ENCODE results near the gene LAMB4. TPM values are rescaled to one million over a fixed set of nuclear protein-coding genes. Genes with fewer than 3 reads are reported as not detected.

Gene LAMB4
- total and polyA plus RNA-seq, 2 of the 8 experiments (the other 6 are each of a cell fraction or from before 2014, with no cell fraction given): not detected

- Histone ChIP-seq H2BK20ac (ENCODE audit: low read length) (no peak overlapping the region), H3K14ac (ENCODE audit: insufficient read length) (no peak overlapping the region), H4K8ac (ENCODE audit: extremely low read depth, insufficient read depth, low read length) (no peak overlapping the region), H3K4me1 (replicated peaks in 1 of 4; ENCODE audit: control insufficient read depth in 3 of 4, insufficient read depth in 4 of 4, low read length in 3 of 4) (peaks cover 0 to 3% (median 0%) of the 10 kb centered on the region in 4 experiments; a peak in 1 of 7 replicates), H2AFZ (ENCODE audit: low read length) (no peak overlapping the region), H3K27ac (ENCODE audit: low read depth, low read length) (no peak overlapping the region), H3K23me2 (ENCODE audit: low read depth, low read length) (no peaks in the 10 kb centered on the region), H3K56ac (replicated peaks; ENCODE audit: insufficient read length, low read depth, low read length) (no peak overlapping the region), H2BK15ac (ENCODE audit: low read length) (no peak overlapping the region), H4K5ac (ENCODE audit: insufficient read length, low read depth, low read length) (no peak overlapping the region), H3K36me3 (ENCODE audit: control insufficient read depth in 2 of 4, insufficient read depth in 4 of 4, low read length in 3 of 4) (peaks cover 0 to 23% (median under 1%) of the 10 kb centered on the region in 4 experiments; a peak in 3 of 8 replicates), H2BK12ac (ENCODE audit: low read depth, low read length) (no peak overlapping the region), H3K27me3 (replicated peaks in 1 of 4; ENCODE audit: control insufficient read depth in 3 of 4, extremely low read depth in 1 of 4, insufficient read depth in 3 of 4, low read length in 3 of 4) (no peaks in the 10 kb centered on the region), H3K18ac (ENCODE audit: extremely low read depth, low read length) (no peak overlapping the region), H2BK5ac (ENCODE audit: low read depth, low read length) (no peak overlapping the region), H3K4me3 (ENCODE audit: extremely low read depth in 1 of 4, insufficient read depth in 2 of 4, low read depth in 3 of 4, low read length in 4 of 4) (no peak overlapping the region), H3K9ac (replicated peaks in 1 of 4; ENCODE audit: extremely low read depth in 1 of 4, low read depth in 3 of 4, low read length in 3 of 4) (no peak overlapping the region), H2BK120ac (replicated peaks; ENCODE audit: low read depth, low read length) (no peak overlapping the region), H3K4me2 (ENCODE audit: insufficient read depth in 1 of 2, low read depth in 2 of 2, low read length in 2 of 2) (no peak overlapping the region), H3K23ac (ENCODE audit: insufficient read length) (no peak overlapping the region), H4K20me1 (replicated peaks in 1 of 2; ENCODE audit: control insufficient read depth in 1 of 2, insufficient read depth in 2 of 2, low read length in 2 of 2) (no peaks in the 10 kb centered on the region), H4K91ac (replicated peaks; ENCODE audit: insufficient read length, low read length) (no peak overlapping the region), H3K4ac (replicated peaks; ENCODE audit: insufficient read length, low read depth, low read length) (no peak overlapping the region), H3K9me3 (ENCODE audit: insufficient read depth in 2 of 2, low read depth in 1 of 2, low read length in 1 of 2) (no peaks in the 10 kb centered on the region), H3K79me1 (ENCODE audit: low read depth, low read length) (no peaks in the 10 kb centered on the region), H3K79me2 (ENCODE audit: control insufficient read depth in 1 of 2, insufficient read depth in 2 of 2, low read length in 2 of 2) (no peaks in the 10 kb centered on the region), H2AK5ac (ENCODE audit: low read depth, low read length) (no peak overlapping the region)
- no peak for FAIRE-seq
- ChIA-PET CTCF (ENCODE audit: partially characterized antibody) (interaction anchor here (0.6 to 3.9 kb wide), 7 partner anchors 10 to 296 kb away, joined by 3 to 19 read pairs (median 4); no protein-coding TSS in a partner anchor), POLR2A (ENCODE audit: partially characterized antibody) (interaction anchor here (1.2 kb wide), 1 partner anchor 19 kb away, joined by 3 read pairs; no protein-coding TSS in a partner anchor)
- DNase-seq (ENCODE audit: low read depth in 1 of 2, low spot score in 2 of 2): no peak
- TF ChIP-seq RFX5 (IDR thresholded peaks at IDR 0.05; ENCODE audit: borderline replicate concordance, low read depth, low read length): no peak
- 78% methylated on average over 2 of the region's 2 CpGs; no CpG with 5 or more reads in 1 of the 2 experiments for WGBS, 2 experiments (ENCODE audit: extremely low coverage in 1 of 2, insufficient coverage in 1 of 2, insufficient read length in 1 of 2, insufficient replicate concordance in 2 of 2, low coverage in 1 of 2, low lambda C conversion rate in 2 of 2, missing lambda C conversion rate in 1 of 2)
These were observed 147.2 kb downstream of the LAMB4 start for GRCh38 chr7:107982918-107983389.

Data from H1 (cell line).